COLO829 (cell line): ENCODE data around the gene ASB14.
"Not testable (repeated sequence)": the region's sequence is repeated elsewhere in the genome, so short reads cannot be mapped to it uniquely, and the experiment has no call there.

Experiments
- DNase-seq: peaks from one replicate; pipeline ENCODE4 v3.0.0; 2012; ENCODE audit warnings: low spot score

Gene ASB14

DNA sequence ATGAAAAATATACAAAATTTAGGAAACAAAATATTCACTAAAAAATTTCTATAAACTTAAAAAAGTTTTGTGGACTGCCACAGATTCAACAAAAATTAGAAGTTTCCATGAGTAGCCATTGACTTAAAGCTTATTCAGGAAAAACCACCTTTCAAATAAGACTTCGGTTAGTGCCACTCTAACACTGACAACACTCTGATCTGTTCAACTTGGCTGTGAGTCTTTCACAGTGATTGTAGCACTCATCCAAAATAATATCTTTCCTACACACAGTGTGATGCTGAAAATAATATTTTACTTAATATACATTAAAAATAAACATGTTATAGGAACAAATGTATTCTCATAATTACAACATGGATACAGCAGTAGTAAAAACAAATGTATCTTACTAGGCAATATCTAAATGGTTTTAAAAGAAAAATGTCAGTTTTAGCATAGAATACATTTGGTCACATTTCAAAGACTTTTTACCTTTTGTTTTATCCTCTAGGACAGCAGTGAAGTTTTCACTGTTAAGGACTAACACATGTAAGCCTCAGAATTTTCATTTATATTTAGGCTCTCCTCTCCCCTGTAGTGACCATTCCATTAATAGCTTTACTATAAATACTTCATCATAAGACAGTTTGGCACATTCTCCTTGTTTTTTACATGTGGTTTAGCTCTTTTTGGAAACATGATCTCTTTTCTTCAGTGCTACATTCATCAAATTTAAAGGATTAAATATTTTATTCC, at the start of gene ASB14:
Gene ASB14, minus strand, starts transcription at position 527 of the 738 bp plus-strand sequence. CDS start 652 bp downstream, outside the sequence.
- DNase-seq: peak; percentile 15

DNA sequence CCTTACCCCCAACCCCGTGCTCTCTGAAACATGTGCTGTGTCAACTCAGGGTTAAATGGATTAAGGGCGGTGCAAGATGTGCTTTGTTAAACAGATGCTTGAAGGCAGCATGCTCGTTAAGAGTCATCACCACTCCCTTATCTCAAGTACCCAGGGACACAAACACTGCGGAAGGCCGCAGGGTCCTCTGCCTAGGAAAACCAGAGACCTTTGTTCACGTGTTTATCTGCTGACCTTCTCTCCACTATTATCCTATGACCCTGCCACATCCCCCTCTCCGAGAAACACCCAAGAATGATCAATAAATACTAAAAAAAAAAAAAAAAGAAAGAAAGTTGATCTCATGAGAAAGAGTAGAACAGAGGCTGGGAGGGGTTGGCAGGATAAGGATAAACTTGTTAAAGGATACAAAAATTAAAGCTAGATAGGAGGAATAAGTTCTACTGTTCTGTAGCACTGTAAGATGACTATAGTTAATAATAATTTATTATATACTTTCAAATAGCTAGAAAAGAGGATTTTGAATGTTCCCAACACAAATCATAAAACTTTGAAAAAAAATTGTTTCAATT, 46.7 kb upstream of the ASB14 start:
- DNase-seq: not testable (repeated sequence)

DNA sequence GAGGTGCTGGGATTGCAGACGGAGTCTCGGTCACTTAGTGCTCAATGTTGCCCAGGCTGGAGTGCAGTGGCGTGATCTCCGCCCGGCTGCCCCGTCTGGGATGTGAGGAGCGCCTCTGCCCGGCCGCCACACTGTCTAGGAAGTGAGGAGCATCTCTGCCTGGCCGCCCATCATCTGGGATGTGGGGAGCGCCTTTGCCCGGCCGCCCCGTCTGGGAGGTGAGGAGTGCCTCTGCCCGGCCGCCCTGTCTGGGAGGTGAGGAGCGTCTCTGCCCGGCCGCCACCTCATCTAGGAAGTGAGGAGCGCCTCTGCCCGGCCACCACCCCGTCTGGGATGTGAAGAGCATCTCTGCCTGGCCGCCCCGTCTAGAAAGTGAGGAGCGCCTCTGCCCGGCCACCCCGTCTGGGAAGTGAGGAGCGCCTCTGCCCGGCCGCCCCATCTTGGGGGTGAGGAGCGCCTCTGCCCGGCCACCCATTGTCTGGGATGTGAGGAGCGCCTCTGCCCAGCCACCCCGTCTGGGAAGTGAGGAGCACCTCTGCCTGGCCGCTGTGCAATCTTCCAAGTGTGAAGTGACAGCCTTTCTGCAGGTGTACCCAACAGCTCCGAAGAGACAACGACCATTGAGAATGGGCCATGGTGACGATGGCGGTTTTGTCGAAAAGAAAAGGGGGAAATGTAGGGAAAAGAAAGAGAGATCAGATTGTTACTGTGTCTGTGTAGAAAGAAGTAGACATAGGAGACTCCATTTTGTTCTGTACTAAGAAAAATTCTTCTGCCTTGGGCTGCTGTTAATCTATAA, 46.0 kb upstream of the ASB14 start:
- DNase-seq: not testable (repeated sequence)

DNA sequence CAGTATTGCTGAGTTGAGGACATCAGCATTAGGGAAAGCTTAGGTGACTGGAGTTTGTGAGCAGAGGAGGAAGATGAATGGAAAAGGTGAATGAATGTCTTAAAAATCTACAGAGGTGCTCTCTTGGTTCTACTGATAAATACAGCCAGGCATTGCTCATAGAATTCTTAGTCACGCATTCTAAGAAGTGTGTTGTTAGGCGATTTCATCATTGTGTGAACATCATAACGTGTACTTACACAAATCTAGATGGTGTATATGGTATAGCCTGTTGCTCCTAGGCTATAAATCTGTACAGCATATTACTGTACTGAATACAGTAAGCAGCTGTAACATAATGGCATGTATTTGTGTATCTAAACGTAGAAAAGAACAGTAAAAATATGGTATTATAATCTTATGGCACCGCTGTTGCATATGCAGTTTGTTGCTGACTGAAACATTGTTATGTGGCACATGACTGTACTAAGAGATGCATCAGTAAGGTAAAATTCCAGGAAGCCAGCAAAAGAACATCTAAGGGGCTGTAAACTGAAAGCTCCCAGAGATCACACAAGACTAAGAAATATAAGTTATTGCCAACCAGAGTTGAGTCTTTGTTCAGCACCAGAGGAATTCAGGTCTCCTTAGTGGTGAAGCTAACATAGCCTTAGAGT, 42.9 kb upstream of the ASB14 start:
- DNase-seq: no peak

DNA sequence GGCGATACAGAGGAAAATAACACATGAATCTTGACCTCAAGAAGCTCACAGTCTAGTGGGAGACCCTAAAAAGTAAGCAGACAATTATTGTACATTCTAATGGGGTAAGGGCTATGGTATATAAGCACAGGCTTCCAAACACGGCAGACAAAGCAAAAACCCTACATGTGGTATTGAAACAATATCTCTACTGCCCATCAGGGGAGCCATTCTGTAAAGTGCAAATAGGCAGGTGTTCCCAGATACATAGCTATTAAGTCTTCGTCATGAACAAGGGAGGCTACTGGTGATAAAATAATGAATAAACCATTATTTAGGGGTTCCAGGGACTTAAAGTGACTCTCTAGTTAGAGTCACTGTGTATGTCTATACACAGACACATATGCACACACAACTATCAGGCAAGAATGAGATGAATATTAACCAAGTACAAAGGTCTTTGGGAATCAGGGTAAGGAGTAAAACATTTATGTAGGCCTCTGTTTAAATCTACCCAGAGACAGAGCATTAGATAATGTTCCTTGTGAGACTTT, 38.7 kb upstream of the ASB14 start:
- DNase-seq: no peak

DNA sequence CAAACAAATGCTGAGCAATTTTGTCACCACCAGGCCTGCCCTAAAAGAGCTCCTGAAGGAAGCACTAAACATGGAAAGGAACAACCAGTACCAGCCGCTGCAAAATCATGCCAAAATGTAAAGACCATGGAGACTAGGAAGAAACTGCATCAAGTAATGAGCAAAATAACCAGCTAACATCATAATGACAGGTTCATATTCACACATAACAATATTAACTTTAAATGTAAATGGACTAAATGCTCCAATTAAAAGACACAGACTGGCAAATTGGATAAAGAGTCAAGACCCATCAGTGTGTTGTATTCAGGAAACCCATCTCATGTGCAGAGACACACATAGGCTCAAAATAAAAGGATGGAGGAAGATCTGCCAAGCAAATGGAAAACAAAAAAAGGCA, 34.0 kb upstream of the ASB14 start:
- DNase-seq: not testable (repeated sequence)

DNA sequence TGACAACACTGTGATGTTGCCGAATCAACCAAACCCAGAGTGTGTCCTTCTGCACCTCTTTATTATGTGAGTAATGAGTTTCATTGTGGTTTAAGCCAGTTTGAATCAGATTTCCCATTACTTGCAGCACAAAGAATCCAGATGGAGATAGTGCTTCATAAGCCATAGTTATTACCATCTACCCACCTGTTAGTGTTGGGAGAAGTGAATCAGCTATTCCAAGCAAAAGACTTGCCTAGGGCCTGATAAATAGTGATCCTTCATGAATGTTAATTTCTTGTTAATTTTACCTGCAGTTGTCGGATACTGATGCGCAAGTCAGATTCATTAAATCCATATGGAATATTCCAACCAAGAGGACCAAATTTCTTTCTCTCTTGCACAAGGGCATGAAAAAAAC, 21.7 kb upstream of the ASB14 start:
- DNase-seq: no peak

DNA sequence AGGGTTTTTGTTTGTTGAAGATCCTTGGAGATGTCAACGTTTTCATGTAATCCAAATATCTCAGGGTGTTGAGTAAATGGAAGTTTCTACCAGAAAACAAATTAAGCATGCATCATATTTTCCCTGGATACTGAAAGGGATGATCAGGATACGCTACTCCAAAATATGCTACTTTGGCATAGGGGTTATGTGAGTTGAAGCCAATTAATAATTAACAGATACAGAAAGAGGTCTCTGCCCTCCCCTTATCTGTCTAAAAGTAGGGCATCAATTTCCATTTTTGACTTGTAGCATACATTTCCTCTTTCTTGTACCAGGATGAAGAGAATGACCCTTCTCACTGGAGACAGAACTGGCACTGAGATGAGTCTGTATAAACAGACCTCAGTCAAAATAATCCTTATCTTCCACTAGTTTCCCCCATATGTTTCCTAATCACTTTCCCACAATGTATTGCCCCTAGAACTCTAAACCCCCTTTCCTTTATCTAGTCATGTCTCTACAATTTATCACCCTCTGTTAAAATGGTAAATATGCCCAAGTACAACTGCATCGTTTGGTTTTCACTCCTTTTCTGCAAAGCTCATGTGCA, 17.4 kb upstream of the ASB14 start:
- DNase-seq: no peak

DNA sequence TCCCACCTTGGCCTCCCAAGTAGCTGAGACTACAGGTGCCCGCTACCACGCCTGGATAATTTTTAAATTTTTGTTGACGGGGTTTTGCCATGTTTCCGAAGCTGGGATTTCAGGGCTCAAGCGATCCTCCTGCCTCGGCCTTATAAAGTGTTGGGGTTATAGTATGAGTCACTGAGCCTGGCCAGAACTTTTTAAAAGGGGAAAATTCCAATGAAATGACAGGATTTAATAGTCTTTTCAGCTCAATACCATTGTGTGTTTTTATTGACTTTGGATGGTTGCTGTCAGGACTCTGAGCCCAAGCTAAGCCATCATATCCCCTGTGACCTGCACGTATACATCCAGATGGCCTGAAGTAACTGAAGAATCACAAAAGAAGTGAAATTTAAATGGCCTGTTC, 11.0 kb upstream of the ASB14 start:
- DNase-seq: not testable (repeated sequence)

DNA sequence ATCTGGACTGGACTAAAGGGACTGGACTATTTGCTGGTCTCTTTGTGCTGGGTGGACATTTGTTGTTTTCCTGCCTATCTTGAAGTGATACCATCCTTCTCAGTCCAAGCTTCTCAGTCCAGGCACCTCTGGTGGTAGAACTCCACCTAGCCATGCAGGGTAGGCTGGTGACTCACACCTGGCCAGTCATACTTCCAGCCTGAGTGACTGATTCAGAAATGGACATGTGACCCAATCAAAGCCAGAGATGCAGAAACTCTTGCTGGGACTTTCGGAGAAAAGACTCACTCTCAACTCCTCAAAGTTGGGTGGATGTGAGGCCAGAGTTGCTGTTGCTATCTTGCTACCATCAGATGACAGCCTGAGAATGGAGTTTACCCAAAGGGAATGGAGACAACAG, 5.6 kb upstream of the ASB14 start:
- DNase-seq: no peak

DNA sequence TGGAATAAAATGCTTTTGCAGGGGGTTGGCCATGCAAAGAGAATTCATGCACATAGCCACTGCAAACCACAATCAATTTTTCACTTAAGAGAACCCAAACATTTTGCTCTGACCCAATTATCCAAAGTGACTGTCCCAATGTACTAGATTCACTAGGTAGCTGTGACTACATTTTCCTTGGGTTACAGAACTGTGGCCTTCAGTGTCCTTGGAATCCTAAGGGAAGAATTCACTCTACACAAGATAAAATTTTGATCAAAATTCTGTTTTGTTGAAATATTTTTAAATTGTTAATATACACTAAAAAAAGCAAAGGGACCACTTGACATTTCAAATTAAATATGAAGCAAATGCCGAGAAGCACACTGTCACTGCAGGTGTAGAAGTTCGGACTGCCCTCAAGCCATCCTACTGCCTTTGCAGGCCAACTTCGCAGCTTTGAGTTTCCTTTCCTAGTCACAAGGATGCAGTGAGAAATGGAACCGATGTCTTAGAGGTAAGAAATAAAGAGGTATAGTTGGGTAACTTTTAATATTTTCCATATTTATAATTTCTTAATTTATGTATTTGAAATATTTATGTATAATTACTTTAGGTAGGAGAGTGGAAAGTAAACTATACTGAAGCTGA, 527 bp upstream of the ASB14 start:
- no peak for DNase-seq

DNA sequence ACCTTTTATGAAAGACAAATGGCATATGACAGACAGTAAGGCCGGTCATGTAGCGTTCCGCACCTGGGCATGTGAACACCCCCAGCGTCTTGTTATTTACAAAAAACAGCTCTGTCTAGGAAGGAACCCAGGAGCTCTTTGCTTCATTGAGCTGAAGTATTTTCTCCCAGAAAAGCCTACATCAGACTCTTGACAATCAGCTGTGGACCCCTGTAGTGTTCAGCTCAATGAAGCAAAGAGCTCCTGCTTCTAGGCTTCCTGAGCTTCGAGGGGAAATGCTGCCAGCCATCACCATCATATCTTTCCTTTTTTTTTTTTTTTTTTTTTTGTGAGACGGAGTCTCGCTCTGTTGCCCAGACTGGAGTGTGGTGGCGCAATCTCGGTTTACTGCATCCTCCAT, 4.1 kb downstream of the ASB14 start:
- DNase-seq: no peak

DNA sequence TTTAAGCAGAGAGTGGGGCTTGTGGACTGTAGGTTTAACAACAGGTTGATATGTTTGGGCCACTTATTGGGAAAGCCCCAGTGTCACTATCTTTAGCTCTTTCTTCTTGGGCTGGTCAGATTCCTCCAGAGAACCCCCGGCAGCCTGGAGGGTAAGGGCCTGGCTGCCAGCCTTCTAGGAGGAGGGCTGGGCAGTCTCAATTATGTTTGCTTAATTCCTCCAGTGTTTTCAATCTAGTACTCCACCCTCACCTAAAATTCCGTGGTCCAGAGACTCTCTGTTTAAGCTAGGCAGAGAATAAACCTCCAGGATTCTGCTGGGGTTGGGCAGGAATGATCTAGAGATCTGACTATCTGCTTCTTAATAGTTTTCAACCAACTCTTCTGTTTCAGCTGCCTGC, 5.3 kb downstream of the ASB14 start:
- no peak for DNase-seq

DNA sequence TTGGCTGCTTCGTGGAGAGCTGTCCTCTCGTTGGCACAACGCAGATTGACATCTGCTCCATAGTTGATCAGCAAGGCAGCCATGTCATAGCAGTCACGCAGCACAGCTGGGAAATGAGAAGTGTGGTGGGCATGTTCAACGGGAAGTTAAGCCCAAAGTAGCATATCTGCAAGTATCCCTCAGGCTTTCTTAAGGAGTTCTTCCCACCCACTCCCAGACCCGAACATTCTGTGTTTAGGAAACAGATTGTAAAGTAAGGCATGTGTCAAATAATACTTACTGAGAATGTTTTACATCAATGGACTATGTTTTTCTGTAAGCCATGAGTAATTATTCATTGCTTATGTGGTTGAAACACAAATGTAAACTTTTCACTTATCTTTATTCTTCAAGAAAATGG, 9.2 kb downstream of the ASB14 start:
- no peak for DNase-seq

DNA sequence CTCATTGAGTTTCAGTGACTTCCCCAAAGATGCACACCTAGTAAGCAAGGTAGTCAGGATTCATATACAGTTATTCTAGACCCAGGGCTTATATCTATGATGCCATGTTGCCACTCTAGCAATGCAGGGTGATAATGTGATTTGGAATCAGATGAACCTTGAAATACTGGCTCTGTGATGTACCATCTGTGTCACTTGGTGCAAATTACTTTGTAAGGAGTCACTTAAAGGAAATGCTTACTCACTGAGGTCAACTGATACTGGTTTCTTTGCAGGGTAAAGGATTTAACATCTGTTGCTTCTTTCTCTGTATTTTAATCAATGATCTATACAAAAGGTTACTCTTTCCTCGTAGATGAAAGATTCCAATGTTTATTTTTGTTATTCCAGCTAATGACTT, 10.8 kb downstream of the ASB14 start:
- DNase-seq: no peak

DNA sequence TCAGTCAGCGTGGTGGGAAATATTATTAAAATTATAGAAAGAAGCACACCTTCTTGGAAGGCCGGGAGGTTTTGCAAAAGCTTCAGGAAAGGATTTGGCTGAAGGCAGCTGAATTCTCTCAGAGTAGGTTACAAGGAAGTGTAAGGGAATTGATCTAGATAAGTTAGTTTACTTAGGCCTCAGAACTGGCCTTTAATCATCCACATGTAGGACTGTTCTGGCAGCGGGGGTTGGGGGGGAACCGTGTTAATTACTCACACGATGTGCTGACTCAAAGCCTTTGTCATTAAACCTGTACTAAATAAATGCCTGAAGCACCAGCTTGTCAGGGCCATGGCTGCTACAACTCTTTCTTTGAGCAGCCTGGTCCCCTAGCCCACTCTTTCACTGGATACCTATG, 12.8 kb downstream of the ASB14 start:
- no peak for DNase-seq

DNA sequence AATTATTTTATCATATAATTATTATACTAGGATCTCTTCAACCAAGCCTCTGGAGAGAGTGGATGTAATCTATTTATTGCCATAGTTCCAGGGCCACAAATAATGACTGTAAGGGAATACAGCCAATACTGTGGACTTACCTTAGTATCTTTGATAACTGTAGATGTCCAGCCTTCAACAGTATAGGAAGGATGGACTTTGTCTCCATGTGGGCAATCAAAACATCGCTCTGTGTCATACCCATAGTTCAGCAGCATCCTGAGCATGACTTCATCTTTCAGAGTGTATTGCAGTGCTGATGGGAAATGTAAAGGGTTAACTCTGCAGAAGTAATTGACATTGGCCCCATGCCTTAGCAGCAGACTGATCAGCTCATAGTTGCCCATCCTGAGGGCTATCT, 14.2 kb downstream of the ASB14 start:
- DNase-seq: no peak

DNA sequence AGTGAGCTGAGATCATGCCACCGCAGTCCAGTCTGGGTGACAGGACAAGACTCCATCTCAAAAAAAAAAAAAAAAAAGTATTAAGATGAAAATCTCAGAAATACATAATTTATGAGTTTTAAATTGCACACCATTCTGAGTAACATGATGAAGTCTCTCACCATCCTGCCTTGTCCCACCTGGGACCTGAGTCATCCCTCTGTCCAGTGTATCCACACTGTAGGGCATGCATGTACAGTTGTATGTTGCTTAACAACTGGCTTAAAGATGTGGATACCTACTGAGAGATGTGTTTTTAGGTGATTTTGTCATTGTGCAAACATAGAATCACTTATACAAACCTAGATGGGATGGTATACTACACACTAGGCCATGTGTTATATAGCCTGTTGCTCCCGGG, 17.1 kb downstream of the ASB14 start:
- DNase-seq: no peak

DNA sequence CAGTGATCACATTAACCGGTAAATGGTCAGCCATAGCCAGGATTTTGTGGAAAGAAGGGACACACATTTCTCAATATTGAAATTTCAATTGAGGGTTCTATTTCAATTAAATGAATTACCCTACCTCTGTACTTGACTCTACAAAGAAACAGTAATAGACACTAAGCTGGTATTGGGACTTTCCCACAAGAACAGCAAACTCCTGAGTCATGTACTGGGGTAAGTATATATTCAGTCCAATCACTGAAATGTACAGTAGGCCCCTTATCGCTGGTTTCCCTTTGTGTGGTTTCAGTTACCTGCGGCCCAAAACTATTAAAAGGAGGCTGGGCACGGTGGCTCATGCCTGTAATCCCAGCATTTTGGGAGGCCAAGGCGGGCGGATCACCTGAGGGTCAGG, 17.6 kb downstream of the ASB14 start:
- no peak for DNase-seq

DNA sequence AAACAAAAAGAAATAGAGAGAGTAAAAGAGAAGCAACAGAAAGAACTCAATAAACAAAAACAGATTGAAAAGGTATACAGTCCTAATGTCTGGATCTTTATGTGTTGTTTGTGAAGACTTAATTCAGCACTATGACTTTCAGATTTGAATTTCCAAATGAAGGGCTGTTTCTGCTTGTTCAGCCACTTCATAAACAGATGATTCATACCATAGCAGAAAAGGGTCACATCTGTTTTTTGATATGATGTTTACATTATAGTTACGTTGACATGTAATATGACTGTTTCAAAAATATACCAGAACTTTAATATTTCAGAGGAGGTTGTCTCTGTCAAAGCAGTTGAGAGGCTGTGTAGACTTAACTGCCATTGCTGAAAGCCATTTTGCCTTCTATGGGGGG, 24.1 kb downstream of the ASB14 start:
- no peak for DNase-seq

DNA sequence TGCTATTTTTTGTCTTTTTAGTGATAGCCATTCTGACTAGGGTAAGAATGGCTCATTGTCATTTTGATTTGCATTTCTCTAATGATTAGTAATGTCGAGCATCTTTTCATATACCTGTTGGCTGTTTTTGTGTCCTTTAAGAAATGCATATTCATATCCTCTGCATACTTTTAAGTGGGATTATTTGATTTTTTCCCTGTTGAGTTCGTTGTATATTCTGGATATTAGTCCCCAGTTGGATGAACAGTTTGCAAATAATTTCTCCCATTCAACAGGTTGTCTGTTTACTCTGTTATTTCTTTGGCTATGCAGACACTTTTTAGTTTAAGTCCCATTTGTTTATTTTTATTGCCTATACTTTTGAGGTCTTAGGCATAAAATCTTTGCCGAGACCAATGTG, 30.6 kb downstream of the ASB14 start:
- DNase-seq: no peak

DNA sequence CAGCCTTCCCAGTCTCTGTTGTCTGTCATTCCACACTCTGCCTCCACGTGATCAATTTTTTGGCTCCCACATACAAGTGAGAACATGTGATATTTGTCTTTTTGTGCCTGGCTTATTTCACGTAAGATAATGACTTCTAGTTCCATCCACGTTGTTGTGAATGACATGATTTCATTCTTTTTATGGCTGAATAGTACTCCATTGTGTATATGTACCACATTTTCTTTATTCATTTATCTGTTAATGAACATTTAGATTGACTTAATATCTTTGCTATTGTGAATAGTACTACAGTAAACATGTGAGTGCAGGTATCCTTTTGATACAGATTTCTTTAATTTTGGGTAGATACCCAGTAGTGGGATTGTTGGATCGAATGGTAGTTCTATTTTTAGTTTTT, 31.4 kb downstream of the ASB14 start:
- DNase-seq: no peak
